K562 (cell line): ENCODE data around the gene SLC12A6. TPM values are rescaled to one million over a fixed set of nuclear protein-coding genes. Genes with fewer than 3 reads are reported as not detected.

Experiments used
- ARHGAP35 ChIP-seq: fragments of 450-650 bp; IDR thresholded peaks from 2 replicates; pipeline ENCODE4 v1.6.1; 2018; ENCODE audit not compliant: partially characterized antibody
- ATF7 ChIP-seq: fragments of 450-650 bp; IDR thresholded peaks from 2 replicates; pipeline ENCODE4 v1.7.1; 2014; ENCODE audit warnings: mild to moderate bottlenecking, moderate library complexity
- BRF1 ChIP-seq: IDR thresholded peaks from 3 replicates; pipeline ENCODE4 v1.6.1; 2011; ENCODE audit warnings: borderline replicate concordance, mild to moderate bottlenecking; ENCODE audit not compliant: insufficient read length; ENCODE audit errors: extremely low read depth
- COPS2 ChIP-seq: fragments of 450-650 bp; conservative IDR thresholded peaks from 2 replicates; pipeline ENCODE4 v1.6.1; 2016; ENCODE audit warnings: mild to moderate bottlenecking, moderate library complexity
- DACH1 ChIP-seq: fragments of 450-650 bp; IDR thresholded peaks from 2 replicates; pipeline ENCODE4 v1.6.1; 2018; ENCODE audit not compliant: partially characterized antibody
- DPF2 ChIP-seq: fragments of 450-650 bp; IDR thresholded peaks from 2 replicates; pipeline ENCODE4 v1.6.1; 2016
- ILK ChIP-seq: fragments of 450-650 bp; IDR thresholded peaks from 2 replicates; pipeline ENCODE4 v1.6.1; 2016; ENCODE audit warnings: missing genetic modification characterization, low read depth, mild to moderate bottlenecking, missing compliant biosample characterization, moderate library complexity, borderline replicate concordance
- MTA2 ChIP-seq: fragments of 450-650 bp; IDR thresholded peaks from 2 replicates; pipeline ENCODE4 v1.6.1; 2016; ENCODE audit warnings: low read depth
- MXI1 ChIP-seq: IDR thresholded peaks from 2 replicates; pipeline ENCODE4 v1.6.1; 2011; ENCODE audit warnings: low read depth, mild to moderate bottlenecking, improper control_type of control experiment, low read length
- NEUROD1 ChIP-seq: fragments of 150-350 bp; IDR thresholded peaks from 2 replicates; pipeline ENCODE4 v1.6.1; 2014; ENCODE audit warnings: borderline replicate concordance, low read length, low read depth; ENCODE audit not compliant: partially characterized antibody
- POLR3G ChIP-seq: IDR thresholded peaks from 2 replicates; pipeline ENCODE4 v1.6.1; 2011; ENCODE audit not compliant: insufficient read length, insufficient replicate concordance; ENCODE audit errors: extremely low read depth
- RBFOX2 ChIP-seq: fragments of 200-400 bp; formaldehyde crosslinking; IDR thresholded peaks from 2 replicates; pipeline ENCODE4 v1.6.1; 2017; ENCODE audit warnings: low read depth, mild to moderate bottlenecking, low read length, moderate library complexity
- SUPT5H ChIP-seq: fragments of 450-650 bp; IDR thresholded peaks from 2 replicates; pipeline ENCODE4 v1.6.1; 2016
- ZNF175 ChIP-seq: fragments of 200-800 bp; sonication (Bioruptor generic); IDR thresholded peaks from 2 replicates; pipeline ENCODE4 v1.6.1; 2016; ENCODE audit warnings: low read depth, mild to moderate bottlenecking, missing genetic modification characterization, missing compliant biosample characterization
- ZNF785 ChIP-seq: fragments of 250-450 bp; sonication (Bioruptor Pico); IDR thresholded peaks from 2 replicates; pipeline ENCODE4 v1.4.0; 2020; ENCODE audit warnings: mild to moderate bottlenecking
- polyA plus RNA-seq, 8 experiments: library from polyadenylated mRNA; depleted of rRNA in 4 of 8; stranded (reverse) in 5 of 8; unstranded in 3 of 8; fragments of >200 nt; fragmentation: Nextera tagmentation in 2 of 8; fragmentation: Illumina TruSeq in 1 of 8; extraction: Ambion mirVana in 2 of 8; extraction: Trizol in 1 of 8; gene quantifications; 2 replicates each; pipeline versions ENCODE4 v1.2.1 to v1.2.3, GENCODE V29; 2011 to 2014; ENCODE audit warnings: inconsistent platforms in 1 of 8, missing spikeins in 1 of 8
- total RNA-seq, 7 experiments: library from RNA; depleted of rRNA in 6 of 7; stranded (reverse); fragments of >200 nt in 6 of 7; fragmentation: Illumina TruSeq in 2 of 7; extraction: Trizol in 2 of 7; gene quantifications; 2 replicates each; pipeline versions ENCODE4 v1.2.1 to v1.2.3, GENCODE V29; 2011 to 2021; ENCODE audit warnings: low replicate concordance in 1 of 7
- TF ChIP-seq, protein P1 (sequence below): sonication (generic); formaldehyde crosslinking; IDR thresholded peaks from 2 replicates; pipeline ENCODE4 v1.4.0; 2020; ENCODE audit warnings: mild to moderate bottlenecking, missing genetic modification reagents
- TF ChIP-seq, protein P2 (sequence below): sonication (generic); formaldehyde crosslinking; IDR thresholded peaks from 2 replicates; pipeline ENCODE4 v1.8.1; 2023; ENCODE audit warnings: mild to moderate bottlenecking, missing genetic modification reagents, moderate library complexity
- TF ChIP-seq, protein P3 (sequence below): fragments of 250-450 bp; sonication (Bioruptor Pico); IDR thresholded peaks from 2 replicates; pipeline ENCODE4 v1.8.0; 2021; ENCODE audit warnings: moderate library complexity, mild to moderate bottlenecking, inconsistent platforms
- TF ChIP-seq, protein P4 (sequence below), 2 experiments: fragments of 450-650 bp in 1 of 2; sonication (generic) in 1 of 2; formaldehyde crosslinking in 1 of 2; IDR thresholded peaks in 1 of 2; conservative IDR thresholded peaks in 1 of 2; 2 replicates each; pipeline versions ENCODE4 v1.6.1 to v1.8.1; 2016 to 2023; ENCODE audit warnings: mild to moderate bottlenecking in 2 of 2, moderate library complexity in 2 of 2, inconsistent platforms in 1 of 2, missing genetic modification reagents in 1 of 2
- TF ChIP-seq, protein P5 (sequence below): sonication (generic); formaldehyde crosslinking; IDR thresholded peaks from 2 replicates; pipeline ENCODE4 v1.8.1; 2022; ENCODE audit warnings: missing genetic modification reagents
- TF ChIP-seq, protein P6 (sequence below): fragments of 450-650 bp; formaldehyde crosslinking; IDR thresholded peaks from 2 replicates; pipeline ENCODE4 v1.4.0; 2020; ENCODE audit warnings: mild to moderate bottlenecking, moderate library complexity

SLC12A6 gene
- total and polyA plus RNA-seq, 9 of the 15 experiments (the other 6 are each of a cell fraction or from before 2014, with no cell fraction given): 1.4 to 16.4 (median 6.7) TPM

DNA sequence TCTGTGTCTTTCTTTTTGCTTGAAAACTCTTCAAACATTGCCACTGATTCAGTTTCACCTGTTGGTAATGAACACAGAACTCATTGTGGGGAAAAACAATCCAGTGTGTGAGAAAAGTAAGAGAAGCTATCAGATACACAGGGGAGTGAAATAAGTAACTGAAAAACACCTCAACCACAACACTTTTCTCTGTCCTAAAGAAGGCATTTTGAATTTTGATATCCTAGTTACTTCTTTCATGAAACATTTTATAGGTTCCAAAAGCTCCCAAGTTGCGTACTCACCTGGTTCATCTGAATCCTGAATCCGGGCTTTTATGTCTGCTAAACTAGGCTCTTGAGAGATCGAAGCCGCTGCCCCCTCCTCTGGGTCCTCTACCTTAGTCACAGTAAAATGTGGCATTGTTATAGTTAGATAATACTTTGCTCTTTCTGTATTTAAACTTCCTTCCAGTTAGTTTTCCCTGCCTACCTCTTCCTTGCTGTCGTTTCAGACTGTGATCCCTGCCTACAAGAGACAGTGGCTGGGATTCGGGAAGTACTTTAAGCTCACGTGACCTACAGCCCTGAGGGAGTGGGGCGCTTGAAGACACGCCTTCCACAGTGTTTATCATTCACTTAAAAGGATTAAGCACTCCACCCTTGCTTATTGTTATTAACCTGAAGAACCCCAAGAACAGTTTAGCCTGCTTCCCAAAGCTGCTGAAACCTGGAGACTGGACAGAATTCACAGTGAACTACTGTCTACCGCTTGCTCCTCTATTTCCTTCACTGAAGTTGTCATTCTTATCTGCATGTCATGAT is 19.1 kb downstream of the SLC12A6 start (continued):
- TF ChIP-seq, protein P1, sequence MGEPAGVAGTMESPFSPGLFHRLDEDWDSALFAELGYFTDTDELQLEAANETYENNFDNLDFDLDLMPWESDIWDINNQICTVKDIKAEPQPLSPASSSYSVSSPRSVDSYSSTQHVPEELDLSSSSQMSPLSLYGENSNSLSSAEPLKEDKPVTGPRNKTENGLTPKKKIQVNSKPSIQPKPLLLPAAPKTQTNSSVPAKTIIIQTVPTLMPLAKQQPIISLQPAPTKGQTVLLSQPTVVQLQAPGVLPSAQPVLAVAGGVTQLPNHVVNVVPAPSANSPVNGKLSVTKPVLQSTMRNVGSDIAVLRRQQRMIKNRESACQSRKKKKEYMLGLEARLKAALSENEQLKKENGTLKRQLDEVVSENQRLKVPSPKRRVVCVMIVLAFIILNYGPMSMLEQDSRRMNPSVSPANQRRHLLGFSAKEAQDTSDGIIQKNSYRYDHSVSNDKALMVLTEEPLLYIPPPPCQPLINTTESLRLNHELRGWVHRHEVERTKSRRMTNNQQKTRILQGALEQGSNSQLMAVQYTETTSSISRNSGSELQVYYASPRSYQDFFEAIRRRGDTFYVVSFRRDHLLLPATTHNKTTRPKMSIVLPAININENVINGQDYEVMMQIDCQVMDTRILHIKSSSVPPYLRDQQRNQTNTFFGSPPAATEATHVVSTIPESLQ: no peak
- TF ChIP-seq ATF7 (peak; percentile 40; the same call in 1 of the 2 replicates), RBFOX2 (peak; percentile 17; the same call in 1 of the 2 replicates), ILK (tag) (no peak), MXI1 (no peak), DPF2 (peak; percentile 65), DACH1 (no peak), MTA2 (no peak), BRF1 (no peak), COPS2 (no peak), ZNF785 (no peak), NEUROD1 (no peak), ARHGAP35 (no peak), POLR3G (no peak), ZNF175 (no peak), SUPT5H (peak; percentile 56)
- TF ChIP-seq, protein P2, sequence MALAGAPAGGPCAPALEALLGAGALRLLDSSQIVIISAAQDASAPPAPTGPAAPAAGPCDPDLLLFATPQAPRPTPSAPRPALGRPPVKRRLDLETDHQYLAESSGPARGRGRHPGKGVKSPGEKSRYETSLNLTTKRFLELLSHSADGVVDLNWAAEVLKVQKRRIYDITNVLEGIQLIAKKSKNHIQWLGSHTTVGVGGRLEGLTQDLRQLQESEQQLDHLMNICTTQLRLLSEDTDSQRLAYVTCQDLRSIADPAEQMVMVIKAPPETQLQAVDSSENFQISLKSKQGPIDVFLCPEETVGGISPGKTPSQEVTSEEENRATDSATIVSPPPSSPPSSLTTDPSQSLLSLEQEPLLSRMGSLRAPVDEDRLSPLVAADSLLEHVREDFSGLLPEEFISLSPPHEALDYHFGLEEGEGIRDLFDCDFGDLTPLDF (CRISPR knock-in tag): no peak
- TF ChIP-seq, protein P3, sequence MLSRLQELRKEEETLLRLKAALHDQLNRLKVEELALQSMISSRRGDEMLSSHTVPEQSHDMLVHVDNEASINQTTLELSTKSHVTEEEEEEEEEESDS (CRISPR knock-in tag): no peak
- TF ChIP-seq, protein P4, sequence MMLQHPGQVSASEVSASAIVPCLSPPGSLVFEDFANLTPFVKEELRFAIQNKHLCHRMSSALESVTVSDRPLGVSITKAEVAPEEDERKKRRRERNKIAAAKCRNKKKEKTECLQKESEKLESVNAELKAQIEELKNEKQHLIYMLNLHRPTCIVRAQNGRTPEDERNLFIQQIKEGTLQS (IDR thresholded peaks at IDR 0.05): no peak; the same call in 1 of the 2 replicates
- TF ChIP-seq, protein P4 (CRISPR knock-in tag; conservative IDR thresholded peaks at IDR 0.05): no peak
- TF ChIP-seq, protein P5, sequence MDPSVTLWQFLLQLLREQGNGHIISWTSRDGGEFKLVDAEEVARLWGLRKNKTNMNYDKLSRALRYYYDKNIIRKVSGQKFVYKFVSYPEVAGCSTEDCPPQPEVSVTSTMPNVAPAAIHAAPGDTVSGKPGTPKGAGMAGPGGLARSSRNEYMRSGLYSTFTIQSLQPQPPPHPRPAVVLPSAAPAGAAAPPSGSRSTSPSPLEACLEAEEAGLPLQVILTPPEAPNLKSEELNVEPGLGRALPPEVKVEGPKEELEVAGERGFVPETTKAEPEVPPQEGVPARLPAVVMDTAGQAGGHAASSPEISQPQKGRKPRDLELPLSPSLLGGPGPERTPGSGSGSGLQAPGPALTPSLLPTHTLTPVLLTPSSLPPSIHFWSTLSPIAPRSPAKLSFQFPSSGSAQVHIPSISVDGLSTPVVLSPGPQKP (CRISPR knock-in tag): no peak
- TF ChIP-seq, protein P6, sequence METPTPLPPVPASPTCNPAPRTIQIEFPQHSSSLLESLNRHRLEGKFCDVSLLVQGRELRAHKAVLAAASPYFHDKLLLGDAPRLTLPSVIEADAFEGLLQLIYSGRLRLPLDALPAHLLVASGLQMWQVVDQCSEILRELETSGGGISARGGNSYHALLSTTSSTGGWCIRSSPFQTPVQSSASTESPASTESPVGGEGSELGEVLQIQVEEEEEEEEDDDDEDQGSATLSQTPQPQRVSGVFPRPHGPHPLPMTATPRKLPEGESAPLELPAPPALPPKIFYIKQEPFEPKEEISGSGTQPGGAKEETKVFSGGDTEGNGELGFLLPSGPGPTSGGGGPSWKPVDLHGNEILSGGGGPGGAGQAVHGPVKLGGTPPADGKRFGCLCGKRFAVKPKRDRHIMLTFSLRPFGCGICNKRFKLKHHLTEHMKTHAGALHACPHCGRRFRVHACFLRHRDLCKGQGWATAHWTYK: no peak
